Measurements from ENCODE around the gene ATP8A2.

Gene ATP8A2

DNA sequence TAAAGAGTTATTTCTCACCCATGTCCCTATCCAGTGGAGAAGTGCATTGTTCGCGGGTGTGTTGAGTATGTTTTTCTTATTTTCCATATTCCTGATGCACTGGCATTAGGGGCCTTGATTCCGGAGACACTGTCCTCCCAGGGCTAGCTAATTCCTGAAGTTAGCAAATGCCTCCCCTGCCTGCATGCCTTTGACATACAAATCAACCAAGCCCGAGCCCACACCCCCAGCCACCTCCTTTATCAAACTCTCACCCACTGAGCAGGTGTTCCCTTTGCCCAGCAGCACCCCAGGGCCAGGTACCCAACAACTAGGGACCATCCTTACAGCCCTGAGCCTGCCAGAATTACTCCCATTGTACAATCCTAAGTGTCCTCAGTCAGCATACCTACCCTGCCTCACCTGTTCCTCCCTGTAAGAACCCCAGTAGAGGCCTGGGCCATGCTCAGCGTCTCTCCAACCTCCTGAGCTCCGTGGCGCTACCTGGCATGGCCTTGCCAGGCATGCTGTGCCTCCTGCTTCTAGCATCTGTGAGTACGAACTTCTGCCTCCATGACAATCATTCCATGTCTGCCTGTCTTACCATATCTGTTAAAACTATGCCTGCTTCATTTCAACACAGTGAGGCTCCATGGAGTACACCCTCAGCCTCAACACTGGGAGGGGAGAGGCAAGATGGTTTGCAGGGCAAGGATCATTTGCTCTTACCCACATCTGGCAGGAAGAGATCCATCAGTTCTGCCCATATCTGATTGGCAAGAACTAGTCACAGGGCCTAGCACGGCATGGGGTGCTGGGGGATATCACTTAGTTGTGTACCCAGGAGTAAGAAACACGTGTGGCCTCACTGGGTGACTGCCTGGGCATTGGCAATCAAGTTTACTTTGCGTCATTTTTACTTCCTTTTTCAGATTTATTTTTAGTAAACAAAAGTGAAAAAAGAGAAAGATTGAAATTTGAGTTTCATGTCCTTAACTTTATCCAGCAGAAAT lies 476.2 kb downstream of the ATP8A2 start:
- no peak for TF ChIP-seq CTCF (conservative IDR thresholded peaks at IDR 0.05; ENCODE audit: control insufficient read depth, insufficient read depth, low read depth, low read length)
- DNase-seq (ENCODE audit: low read depth): no peak
- H3K4me3 ChIP-seq (ENCODE audit: control insufficient read depth, low read depth, low read length): no peak overlapping the region

GRCh38 chr13:25848812-25849745 lies 477.3 kb downstream of the ATP8A2 start:
- no peak overlapping the region for H3K4me3 ChIP-seq (ENCODE audit: control insufficient read depth, low read depth, low read length)
- DNase-seq (ENCODE audit: low read depth): no peak
- TF ChIP-seq CTCF (conservative IDR thresholded peaks at IDR 0.05; ENCODE audit: control insufficient read depth, insufficient read depth, low read depth, low read length): no peak

DNA sequence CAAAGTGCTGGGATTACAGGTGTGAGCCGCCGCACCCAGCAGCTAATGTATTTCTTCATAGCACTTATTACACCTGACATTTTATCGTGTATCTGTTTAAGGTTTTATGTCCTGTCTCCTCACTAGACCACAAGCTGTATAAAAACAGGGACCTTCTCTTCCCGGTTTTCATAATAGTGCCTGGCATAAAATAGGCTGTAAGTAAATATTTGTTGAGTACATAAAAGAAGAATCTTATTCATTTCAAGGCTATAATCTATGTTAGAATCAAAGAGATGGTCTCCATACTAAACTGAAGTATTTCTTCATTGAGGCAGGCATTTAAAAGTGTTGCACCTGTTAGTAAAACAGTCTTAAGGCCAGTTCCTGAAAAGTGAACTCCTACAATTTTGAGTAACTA lies 486.1 kb downstream of the ATP8A2 start:
- H3K4me3 ChIP-seq (ENCODE audit: control insufficient read depth, low read depth, low read length): no peak overlapping the region
- TF ChIP-seq CTCF (conservative IDR thresholded peaks at IDR 0.05; ENCODE audit: control insufficient read depth, insufficient read depth, low read depth, low read length): no peak

GRCh38 chr13:25859528-25859927 lies 487.8 kb downstream of the ATP8A2 start:
- DNase-seq (ENCODE audit: low read depth): no peak
- no peak for TF ChIP-seq CTCF (conservative IDR thresholded peaks at IDR 0.05; ENCODE audit: control insufficient read depth, insufficient read depth, low read depth, low read length)
- no peak overlapping the region for H3K4me3 ChIP-seq (ENCODE audit: control insufficient read depth, low read depth, low read length)

More for the DNA sequence above, 486.1 kb downstream of the ATP8A2 start:
- no peak for DNase-seq (ENCODE audit: low read depth)

- no peak for TF ChIP-seq CTCF (conservative IDR thresholded peaks at IDR 0.05; ENCODE audit: control insufficient read depth, insufficient read depth, low read depth, low read length)
- no peak overlapping the region for H3K4me3 ChIP-seq (ENCODE audit: control insufficient read depth, low read depth, low read length)
- DNase-seq (ENCODE audit: low read depth): no peak
These were observed 488.5 kb downstream of the ATP8A2 start for GRCh38 chr13:25860265-25860664.

GRCh38 chr13:25860862-25861261 lies 489.1 kb downstream of the ATP8A2 start:
- DNase-seq (ENCODE audit: low read depth): peak; percentile 1
- H3K4me3 ChIP-seq (ENCODE audit: control insufficient read depth, low read depth, low read length): no peak overlapping the region
- TF ChIP-seq CTCF (conservative IDR thresholded peaks at IDR 0.05; ENCODE audit: control insufficient read depth, insufficient read depth, low read depth, low read length): no peak
